K562 (cell line): Measurements from ENCODE around the gene SFXN5. TPM values are rescaled to one million over a fixed set of nuclear protein-coding genes. Genes with fewer than 3 reads are reported as not detected.

ENCODE experiments used
- ATAC-seq: fragments of 200-7000 bp; cut with Tn5 transposase; 3 replicates; pipeline ENCODE4 v1.9.1; 2020; ENCODE audit warnings: moderate library complexity
- BruUV-seq: library from RNA; stranded (reverse); fragments of 400-500 nt; replicated peaks from 2 replicates; lab custom pipeline; 2021; lab: Mats Ljungman, UMichigan
- CTCF ChIA-PET: fragments of 300-600 bp; formaldehyde crosslinking; extraction: SDS; loops from one replicate; lab custom pipeline; 2021; ENCODE audit warnings: low intra/inter-chr PET ratio; lab: Yijun Ruan, JAX
- POLR2A ChIA-PET: fragments of 300-600, 350-650 bp; sonication (Branson Sonifier 250); formaldehyde crosslinking; extraction: SDS; loops from one replicate; lab custom pipeline; 2021; ENCODE audit warnings: antibody characterized with exemption, inconsistent platforms; lab: Yijun Ruan, JAX
- DNase-seq, 4 experiments: peaks; one replicate each; pipeline versions ENCODE4 v3.0.0 to v3.0.0-alpha.2; 2011 to 2018; ENCODE audit warnings: low spot score in 3 of 4, mixed read lengths in 3 of 4; ENCODE audit errors: extremely low read depth in 1 of 4
- FAIRE-seq: peaks from 2 replicates; lab custom pipeline; 2011; peaks lifted over from hg19 to GRCh38; lab: Jason Lieb, UNC
- H2AFZ ChIP-seq: 2 replicates; pipeline ENCODE4 v1.6.0; 2011; ENCODE audit warnings: low read depth, low read length, control low read depth, inconsistent platforms
- H3K27ac ChIP-seq: fragments of 200-600 bp; 3 replicates; pipeline ENCODE4 v1.8.0; 2011; ENCODE audit warnings: low read depth, mild to moderate bottlenecking, control low read depth, inconsistent platforms, low read length, moderate library complexity, mixed read lengths; ENCODE audit errors: extremely low read depth
- H3K27me3 ChIP-seq, 2 experiments: fragments of 300-600 bp in 1 of 2; 2 replicates in 1 of 2; 3 replicates in 1 of 2; pipeline versions ENCODE4 v1.6.0 to v1.8.0; 2011; ENCODE audit warnings: inconsistent platforms in 2 of 2, low read length in 2 of 2, mild to moderate bottlenecking in 1 of 2, mixed read lengths in 1 of 2, moderate library complexity in 1 of 2; ENCODE audit not compliant: control insufficient read depth in 2 of 2, insufficient read depth in 2 of 2
- H3K36me3 ChIP-seq: fragments of 300-600 bp; 3 replicates; pipeline ENCODE4 v1.8.0; 2011; ENCODE audit warnings: mild to moderate bottlenecking, low read length, inconsistent platforms; ENCODE audit not compliant: control insufficient read depth, insufficient read depth
- H3K4me1 ChIP-seq, 2 experiments: fragments of 200-600 bp in 1 of 2; replicated peaks in 1 of 2; 2 replicates in 1 of 2; 3 replicates in 1 of 2; pipeline versions ENCODE4 v1.5.1 to v1.8.0; 2011; ENCODE audit warnings: inconsistent platforms in 2 of 2, low read length in 2 of 2, mild to moderate bottlenecking in 1 of 2, mixed read lengths in 1 of 2, moderate library complexity in 1 of 2; ENCODE audit not compliant: control insufficient read depth in 2 of 2, insufficient read depth in 2 of 2
- H3K4me2 ChIP-seq: 2 replicates; pipeline ENCODE4 v1.6.1; 2011; ENCODE audit warnings: low read length, control low read depth, inconsistent platforms, mixed read lengths; ENCODE audit not compliant: insufficient read depth
- H3K4me3 ChIP-seq: fragments of 200-600 bp; sonication (generic), shearing (Covaris generic); 2 replicates; pipeline ENCODE4 v1.5.1; 2016; ENCODE audit warnings: control low read depth, inconsistent platforms
- H3K79me2 ChIP-seq: fragments of 200-600 bp; 3 replicates; pipeline ENCODE4 v1.8.0; 2011; ENCODE audit warnings: low read length, inconsistent platforms; ENCODE audit not compliant: control insufficient read depth, insufficient read depth
- H3K9ac ChIP-seq, 2 experiments: 2 replicates each; pipeline versions ENCODE4 v1.6.0 to v1.6.1; 2011; ENCODE audit warnings: low read depth in 2 of 2, low read length in 2 of 2, control low read depth in 1 of 2, inconsistent platforms in 1 of 2, mild to moderate bottlenecking in 1 of 2, mixed read lengths in 1 of 2; ENCODE audit not compliant: insufficient read depth in 1 of 2
- H3K9me1 ChIP-seq: one replicate; pipeline ENCODE4 v1.6.0; 2011; ENCODE audit warnings: inconsistent platforms, mild to moderate bottlenecking, low read length, moderate library complexity; ENCODE audit not compliant: control insufficient read depth, insufficient read depth
- H3K9me3 ChIP-seq: replicated peaks from 2 replicates; pipeline ENCODE4 v1.5.1; 2011; ENCODE audit warnings: low read depth, low read length, inconsistent platforms; ENCODE audit not compliant: control insufficient read depth, insufficient read depth
- H4K20me1 ChIP-seq: replicated peaks from 2 replicates; pipeline ENCODE4 v1.6.1; 2011; ENCODE audit warnings: low read length, inconsistent platforms, mixed read lengths; ENCODE audit not compliant: control insufficient read depth, insufficient read depth
- CBX3 ChIP-seq, 2 experiments: IDR thresholded peaks; 1 replicate in 1 of 2; 2 replicates in 1 of 2; pipeline ENCODE4 v1.6.1; 2012; ENCODE audit warnings: inconsistent platforms in 2 of 2, low read length in 2 of 2, borderline replicate concordance in 1 of 2, control low read depth in 1 of 2
- DNMT1 ChIP-seq: fragments of 450-650 bp; IDR thresholded peaks from 2 replicates; pipeline ENCODE4 v1.6.1; 2016; ENCODE audit warnings: antibody characterized with exemption, mild to moderate bottlenecking
- GATAD2A ChIP-seq: fragments of 450-650 bp; IDR thresholded peaks from 2 replicates; pipeline ENCODE4 v1.6.1; 2017
- MBD2 ChIP-seq: sonication (generic); IDR thresholded peaks from 2 replicates; pipeline ENCODE4 v1.6.1; 2016; ENCODE audit warnings: low read depth, borderline replicate concordance
- MEF2A ChIP-seq: IDR thresholded peaks from 2 replicates; pipeline ENCODE4 v1.6.1; 2011; ENCODE audit warnings: low read depth, mild to moderate bottlenecking, low read length, moderate library complexity; ENCODE audit not compliant: control insufficient read depth
- NFYB ChIP-seq: IDR thresholded peaks from 2 replicates; pipeline ENCODE4 v1.6.1; 2011; ENCODE audit warnings: mild to moderate bottlenecking, moderate library complexity; ENCODE audit not compliant: insufficient read length; ENCODE audit errors: extremely low read depth
- PHF21A ChIP-seq: fragments of 450-650 bp; IDR thresholded peaks from 2 replicates; pipeline ENCODE4 v1.6.1; 2017; ENCODE audit warnings: low read depth, borderline replicate concordance
- RFX5 ChIP-seq: IDR thresholded peaks from 2 replicates; pipeline ENCODE4 v1.6.1; 2011; ENCODE audit warnings: low read depth, mild to moderate bottlenecking, improper control_type of control experiment, low read length
- SPI1 ChIP-seq: IDR thresholded peaks from 2 replicates; pipeline ENCODE4 v1.6.1; 2011; ENCODE audit warnings: low read depth, low read length, control low read depth, borderline replicate concordance
- STAG1 ChIP-seq: sonication (generic); formaldehyde crosslinking; IDR thresholded peaks from 2 replicates; pipeline ENCODE4 v1.5.0; 2020; ENCODE audit warnings: missing genetic modification reagents, borderline replicate concordance
- TEAD2 ChIP-seq: fragments of 450-650 bp; IDR thresholded peaks from 2 replicates; pipeline ENCODE4 v1.6.1; 2016; ENCODE audit warnings: missing genetic modification characterization, control low read depth, missing compliant biosample characterization
- ZNF507 ChIP-seq: conservative IDR thresholded peaks from 2 replicates; pipeline ENCODE4 v1.6.1; 2017; ENCODE audit warnings: missing genetic modification characterization, missing compliant biosample characterization
- ZNF695 ChIP-seq: fragments of 450-650 bp; formaldehyde crosslinking; IDR thresholded peaks from 2 replicates; pipeline ENCODE4 v1.4.0; 2020; ENCODE audit warnings: mild to moderate bottlenecking, moderate library complexity
- ZNF830 ChIP-seq: fragments of 250-450 bp; sonication (Bioruptor Pico); IDR thresholded peaks from 2 replicates; pipeline ENCODE4 v1.5.0; 2021; ENCODE audit warnings: mild to moderate bottlenecking
- WGBS: fragments of 100-300 bp; shearing (Covaris generic); methylation state at CpG from one replicate; pipeline ENCODE4 v1.1.6; 2016; ENCODE audit warnings: low coverage, mixed read lengths; ENCODE audit not compliant: insufficient coverage; ENCODE audit errors: missing lambda C conversion rate; 5-methylcytosine and 5-hydroxymethylcytosine counted together
- in situ Hi-C: fragments of 300-500 bp; cut with MboI; formaldehyde crosslinking; loops from 4 replicates; pipeline ENCODE4 v1.15.0; 2018; ENCODE audit warnings: inconsistent platforms, mixed read lengths
- intact Hi-C: fragments of 100-400 bp; cut with micrococcal nuclease; formaldehyde crosslinking; loops from 2 replicates; pipeline ENCODE4 v1.14.2; 2022
- polyA plus RNA-seq, 8 experiments: library from polyadenylated mRNA; depleted of rRNA in 4 of 8; stranded (reverse) in 5 of 8; unstranded in 3 of 8; fragments of >200 nt; fragmentation: Nextera tagmentation in 2 of 8; fragmentation: Illumina TruSeq in 1 of 8; extraction: Ambion mirVana in 2 of 8; extraction: Trizol in 1 of 8; gene quantifications; 2 replicates each; pipeline versions ENCODE4 v1.2.1 to v1.2.3, GENCODE V29; 2011 to 2014; ENCODE audit warnings: inconsistent platforms in 1 of 8, missing spikeins in 1 of 8
- total RNA-seq, 7 experiments: library from RNA; depleted of rRNA in 6 of 7; stranded (reverse); fragments of >200 nt in 6 of 7; fragmentation: Illumina TruSeq in 2 of 7; extraction: Trizol in 2 of 7; gene quantifications; 2 replicates each; pipeline versions ENCODE4 v1.2.1 to v1.2.3, GENCODE V29; 2011 to 2021; ENCODE audit warnings: low replicate concordance in 1 of 7
- TF ChIP-seq, protein P1 (sequence below): sonication (generic); formaldehyde crosslinking; IDR thresholded peaks from 2 replicates; pipeline ENCODE4 v1.8.0; 2022; ENCODE audit warnings: missing genetic modification reagents, mild to moderate bottlenecking, borderline replicate concordance
- TF ChIP-seq, protein P2 (sequence below), 2 experiments: IDR thresholded peaks in 1 of 2; conservative IDR thresholded peaks in 1 of 2; 2 replicates each; pipeline ENCODE4 v1.6.1; 2016; ENCODE audit warnings: low read depth in 2 of 2, mild to moderate bottlenecking in 1 of 2, missing compliant biosample characterization in 1 of 2, missing genetic modification characterization in 1 of 2, moderate library complexity in 1 of 2
- TF ChIP-seq, protein P3 (sequence below): fragments of 450-650 bp; IDR thresholded peaks from 2 replicates; pipeline ENCODE4 v1.6.1; 2016; ENCODE audit warnings: missing biosample characterization, missing genetic modification characterization

The SFXN5 gene
- total and polyA plus RNA-seq, 9 of the 15 experiments (the other 6 are each of a cell fraction or from before 2014, with no cell fraction given): 8.3 to 22.6 (median 16.0) TPM

DNA sequence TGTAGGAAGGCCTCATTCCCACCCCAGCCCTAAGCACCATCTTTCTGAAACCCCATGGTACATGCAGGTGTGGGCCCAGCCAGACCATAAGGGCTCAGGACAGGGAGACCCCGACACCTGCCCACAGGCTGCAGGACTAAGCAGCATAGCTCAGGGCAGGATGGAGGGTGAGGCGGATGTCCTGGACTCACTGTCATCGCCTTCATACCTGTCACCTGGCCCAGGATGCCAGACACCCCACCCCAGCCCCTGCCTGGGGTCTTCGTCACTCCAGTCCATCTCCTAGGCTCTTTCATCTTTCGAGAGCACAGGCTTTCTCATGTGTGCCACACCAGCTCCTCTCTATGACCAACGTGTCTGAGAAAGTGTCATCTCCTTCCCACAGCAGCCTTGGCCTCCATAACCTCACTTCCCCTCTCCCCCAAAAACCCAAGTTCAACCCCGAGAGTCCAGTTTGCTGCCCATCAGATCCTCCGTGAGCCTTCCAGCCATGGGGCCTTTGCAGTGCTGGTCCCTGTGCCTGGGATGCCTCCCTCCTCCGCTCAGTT, 82.7 kb downstream of the SFXN5 start:
- Histone ChIP-seq H3K4me2 (no peak overlapping the region), H4K20me1 (0 out of 2 replicates have a peak, but pooled peaks cover 5% of the 10 kb centered on the region), H3K27me3 (no peaks in the 10 kb centered on the region), H3K9me1 (peaks cover 3% of the 10 kb centered on the region), H3K27ac (no peak overlapping the region), H3K9ac (no peak overlapping the region), H3K79me2 (no peaks in the 10 kb centered on the region), H3K36me3 (no peaks in the 10 kb centered on the region), H3K4me3 (no peak overlapping the region), H3K9me3 (no peaks in the 10 kb centered on the region), H2AFZ (no peak overlapping the region), H3K4me1 (peaks cover 15 to 17% of the 10 kb centered on the region in 2 experiments)
- no TSS peak for BruUV-seq
- FAIRE-seq (no peak), DNase-seq (no peak), ATAC-seq (no peak)
- POLR2A ChIA-PET: no interaction called here
- CTCF ChIA-PET: no interaction called here
- intact Hi-C loops (loop anchor here (10.0 kb wide), 1 partner anchor 266 kb away; no protein-coding TSS in a partner anchor), in situ Hi-C loops (loop anchor here (5.0 kb wide), 1 partner anchor 174 kb away; no protein-coding TSS in a partner anchor)
- 73% methylated on average over 8 of the region's 9 CpGs for WGBS
- TF ChIP-seq CBX3 (IDR thresholded peaks at IDR 0.05; ENCODE audit: borderline replicate concordance in 1 of 2, low read length in 2 of 2) (no peak), DNMT1 (no peak), MBD2 (no peak), ZNF830 (no peak), ZNF507 (tag) (no peak), GATAD2A (no peak), SPI1 (no peak), RFX5 (no peak), STAG1 (CRISPR knock-in tag) (no peak), TEAD2 (tag) (no peak), MEF2A (no peak), PHF21A (no peak), ZNF695 (CRISPR knock-in tag) (no peak), NFYB (no peak)
- TF ChIP-seq, protein P1, sequence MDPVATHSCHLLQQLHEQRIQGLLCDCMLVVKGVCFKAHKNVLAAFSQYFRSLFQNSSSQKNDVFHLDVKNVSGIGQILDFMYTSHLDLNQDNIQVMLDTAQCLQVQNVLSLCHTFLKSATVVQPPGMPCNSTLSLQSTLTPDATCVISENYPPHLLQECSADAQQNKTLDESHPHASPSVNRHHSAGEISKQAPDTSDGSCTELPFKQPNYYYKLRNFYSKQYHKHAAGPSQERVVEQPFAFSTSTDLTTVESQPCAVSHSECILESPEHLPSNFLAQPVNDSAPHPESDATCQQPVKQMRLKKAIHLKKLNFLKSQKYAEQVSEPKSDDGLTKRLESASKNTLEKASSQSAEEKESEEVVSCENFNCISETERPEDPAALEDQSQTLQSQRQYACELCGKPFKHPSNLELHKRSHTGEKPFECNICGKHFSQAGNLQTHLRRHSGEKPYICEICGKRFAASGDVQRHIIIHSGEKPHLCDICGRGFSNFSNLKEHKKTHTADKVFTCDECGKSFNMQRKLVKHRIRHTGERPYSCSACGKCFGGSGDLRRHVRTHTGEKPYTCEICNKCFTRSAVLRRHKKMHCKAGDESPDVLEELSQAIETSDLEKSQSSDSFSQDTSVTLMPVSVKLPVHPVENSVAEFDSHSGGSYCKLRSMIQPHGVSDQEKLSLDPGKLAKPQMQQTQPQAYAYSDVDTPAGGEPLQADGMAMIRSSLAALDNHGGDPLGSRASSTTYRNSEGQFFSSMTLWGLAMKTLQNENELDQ: no peak
- TF ChIP-seq, protein P2, sequence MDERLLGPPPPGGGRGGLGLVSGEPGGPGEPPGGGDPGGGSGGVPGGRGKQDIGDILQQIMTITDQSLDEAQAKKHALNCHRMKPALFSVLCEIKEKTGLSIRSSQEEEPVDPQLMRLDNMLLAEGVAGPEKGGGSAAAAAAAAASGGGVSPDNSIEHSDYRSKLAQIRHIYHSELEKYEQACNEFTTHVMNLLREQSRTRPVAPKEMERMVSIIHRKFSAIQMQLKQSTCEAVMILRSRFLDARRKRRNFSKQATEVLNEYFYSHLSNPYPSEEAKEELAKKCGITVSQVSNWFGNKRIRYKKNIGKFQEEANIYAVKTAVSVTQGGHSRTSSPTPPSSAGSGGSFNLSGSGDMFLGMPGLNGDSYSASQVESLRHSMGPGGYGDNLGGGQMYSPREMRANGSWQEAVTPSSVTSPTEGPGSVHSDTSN (CRISPR knock-in tag; IDR thresholded peaks at IDR 0.05; ENCODE audit: low read depth): no peak
- TF ChIP-seq, protein P2 (tag; conservative IDR thresholded peaks at IDR 0.05; ENCODE audit: low read depth): no peak
- TF ChIP-seq, protein P3, sequence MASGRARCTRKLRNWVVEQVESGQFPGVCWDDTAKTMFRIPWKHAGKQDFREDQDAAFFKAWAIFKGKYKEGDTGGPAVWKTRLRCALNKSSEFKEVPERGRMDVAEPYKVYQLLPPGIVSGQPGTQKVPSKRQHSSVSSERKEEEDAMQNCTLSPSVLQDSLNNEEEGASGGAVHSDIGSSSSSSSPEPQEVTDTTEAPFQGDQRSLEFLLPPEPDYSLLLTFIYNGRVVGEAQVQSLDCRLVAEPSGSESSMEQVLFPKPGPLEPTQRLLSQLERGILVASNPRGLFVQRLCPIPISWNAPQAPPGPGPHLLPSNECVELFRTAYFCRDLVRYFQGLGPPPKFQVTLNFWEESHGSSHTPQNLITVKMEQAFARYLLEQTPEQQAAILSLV (tag): no peak
